Skeletal muscle tissue (tissue), 4 donors: Measurements from ENCODE around the gene CSRP3. TPM values are rescaled to one million over a fixed set of nuclear protein-coding genes. Genes with fewer than 3 reads are reported as not detected.

Source experiments
- H3K27ac ChIP-seq: one replicate; pipeline ENCODE4 v1.7.0; 2013; ENCODE audit warnings: mild to moderate bottlenecking, low read depth, low read length, inconsistent platforms
- H3K27me3 ChIP-seq, 3 donors: one replicate each; pipeline ENCODE4 v1.7.0; 2013; ENCODE audit warnings: low read length in 3 of 3; ENCODE audit not compliant: control insufficient read depth in 3 of 3, insufficient read depth in 3 of 3
- H3K36me3 ChIP-seq, 3 donors: one replicate each; pipeline ENCODE4 v1.7.0; 2013; ENCODE audit warnings: low read length in 3 of 3; ENCODE audit not compliant: control insufficient read depth in 3 of 3, insufficient read depth in 3 of 3
- H3K4me1 ChIP-seq, 3 donors: one replicate each; pipeline ENCODE4 v1.7.0; 2013; ENCODE audit warnings: low read length in 3 of 3, mild to moderate bottlenecking in 3 of 3; ENCODE audit not compliant: control insufficient read depth in 3 of 3, insufficient read depth in 3 of 3
- H3K4me3 ChIP-seq, 3 donors: one replicate each; pipeline ENCODE4 v1.7.0; 2013; ENCODE audit warnings: low read length in 3 of 3
- H3K9ac ChIP-seq, 3 donors: one replicate each; pipeline ENCODE4 v1.7.0; 2013; ENCODE audit warnings: low read length in 3 of 3, mild to moderate bottlenecking in 3 of 3, moderate library complexity in 2 of 3, low read depth in 1 of 3
- H3K9me3 ChIP-seq, 3 donors: one replicate each; pipeline ENCODE4 v1.7.0; 2013; ENCODE audit warnings: low read length in 3 of 3; ENCODE audit not compliant: control insufficient read depth in 3 of 3
- total RNA-seq: library from RNA; depleted of rRNA; stranded (reverse); fragments of >200 nt; gene quantifications from one replicate; pipeline ENCODE4 v1.2.3, GENCODE V29; 2014
- donor health status: Osteomylitis.

The CSRP3 gene
- 360 TPM for total RNA-seq

DNA sequence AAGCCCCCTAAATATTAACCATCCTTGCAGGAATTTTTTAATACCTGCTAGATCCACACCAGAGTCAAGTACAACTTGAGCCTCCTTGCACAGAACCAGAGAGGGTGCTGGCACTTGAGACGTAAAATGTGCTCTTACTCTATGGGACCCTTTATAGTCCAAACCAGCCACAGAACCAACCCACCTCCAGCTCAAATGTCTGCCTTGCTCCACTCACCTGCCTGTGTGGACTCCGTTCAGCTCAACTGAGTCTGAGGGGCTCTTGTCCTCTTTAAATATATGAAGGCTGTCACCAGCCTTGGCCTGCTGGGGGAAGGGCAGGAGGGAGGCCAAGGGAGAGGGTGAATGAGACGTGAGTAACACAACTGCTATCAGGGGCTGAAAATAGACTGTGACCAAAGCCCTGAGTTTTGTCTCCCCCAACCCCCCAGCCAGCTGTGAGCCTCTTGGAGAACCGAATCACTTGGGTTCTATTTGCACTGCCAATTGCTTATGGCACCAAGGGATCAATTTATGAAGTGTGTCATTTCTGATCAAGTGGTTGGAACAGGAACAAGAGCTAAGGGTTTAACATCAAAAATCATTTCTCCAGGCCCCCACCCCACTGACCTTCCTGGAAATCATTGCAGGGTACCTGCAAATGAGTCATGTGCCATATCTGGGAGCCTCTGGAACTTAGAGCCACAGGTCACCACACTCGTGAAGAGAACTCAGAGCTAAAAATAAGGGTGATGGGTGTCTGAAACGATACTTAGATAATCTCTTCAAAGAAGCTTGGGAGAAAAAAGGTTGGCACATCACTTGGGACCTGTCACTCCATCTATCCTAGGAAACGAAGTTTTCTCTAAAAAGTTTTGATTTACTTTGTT, at the start of gene CSRP3:
Gene CSRP3, minus strand, starts transcription at position 247 of the 869 bp plus-strand sequence. CDS start 9,535 bp downstream, outside the sequence.
- Histone ChIP-seq H3K36me3 (no peaks in the 10 kb centered on the region), H3K9me3 (no peaks in the 10 kb centered on the region), H3K27ac (peak within 1 kb of the TSS; percentile 98), H3K9ac (peak within 1 kb of the TSS; percentile 84 to 90 (median 89)), H3K4me3 (peak within 1 kb of the TSS; percentile 69 to 82 (median 72)), H3K4me1 (peaks cover 14 to 30% (median 17%) of the 10 kb centered on the region in 3 donors), H3K27me3 (no peaks in the 10 kb centered on the region)

DNA sequence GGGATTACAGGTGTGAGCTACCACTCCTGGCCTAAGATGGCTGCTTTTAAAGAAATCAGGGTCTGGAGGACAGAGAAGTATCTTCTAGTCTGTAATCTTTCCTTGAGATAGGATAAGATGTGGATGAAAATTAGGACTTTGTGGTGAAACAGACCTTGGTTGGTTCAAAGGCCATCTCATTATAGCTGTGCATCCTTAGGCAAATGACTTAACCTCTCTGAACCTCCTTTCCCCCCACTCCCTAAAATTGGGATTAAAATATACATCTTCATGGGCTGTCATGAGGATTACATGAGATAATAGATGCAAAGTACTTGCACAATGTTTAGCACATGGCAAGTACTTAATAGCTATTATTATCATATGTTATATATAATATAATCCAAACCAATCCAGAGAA, 49.8 kb upstream of the CSRP3 start:
- Histone ChIP-seq H3K9ac (no peak overlapping the region), H3K27me3 (no peaks in the 10 kb centered on the region), H3K27ac (no peak overlapping the region), H3K9me3 (peaks cover 0 to 3% (median 0%) of the 10 kb centered on the region in 3 donors), H3K4me3 (no peak overlapping the region), H3K4me1 (no peaks in the 10 kb centered on the region), H3K36me3 (no peaks in the 10 kb centered on the region)

DNA sequence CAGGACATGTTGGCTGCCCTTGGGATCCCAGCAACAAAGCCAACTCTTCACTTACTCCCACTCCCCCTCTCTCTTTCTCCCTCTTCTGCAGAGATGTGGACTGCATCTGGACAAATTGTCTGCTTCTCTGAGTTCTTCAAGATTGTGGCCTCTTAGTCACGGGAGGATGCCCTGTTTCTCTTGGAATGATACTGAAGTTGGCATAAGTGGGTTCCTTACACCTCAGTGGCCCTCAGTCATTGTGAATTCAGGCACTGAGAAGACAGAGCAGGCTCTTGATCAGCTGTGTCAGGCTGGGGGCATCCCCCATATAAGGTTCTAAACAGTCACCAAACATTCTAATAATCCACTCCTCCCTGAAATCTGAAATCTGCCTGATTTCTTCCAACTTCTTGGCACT, 45.0 kb upstream of the CSRP3 start:
- peaks cover 0 to 3% (median 0%) of the 10 kb centered on the region in 3 donors for H3K9me3 ChIP-seq
- H3K36me3 ChIP-seq = no peaks in the 10 kb centered on the region
- peaks cover 13 to 17% (median 16%) of the 10 kb centered on the region in 3 donors for H3K27me3 ChIP-seq
- H3K27ac ChIP-seq = no peak overlapping the region
- H3K4me1 ChIP-seq = peaks cover 7 to 10% (median 9%) of the 10 kb centered on the region in 3 donors
- H3K4me3 ChIP-seq = no peak overlapping the region
- H3K9ac ChIP-seq = no peak overlapping the region

DNA sequence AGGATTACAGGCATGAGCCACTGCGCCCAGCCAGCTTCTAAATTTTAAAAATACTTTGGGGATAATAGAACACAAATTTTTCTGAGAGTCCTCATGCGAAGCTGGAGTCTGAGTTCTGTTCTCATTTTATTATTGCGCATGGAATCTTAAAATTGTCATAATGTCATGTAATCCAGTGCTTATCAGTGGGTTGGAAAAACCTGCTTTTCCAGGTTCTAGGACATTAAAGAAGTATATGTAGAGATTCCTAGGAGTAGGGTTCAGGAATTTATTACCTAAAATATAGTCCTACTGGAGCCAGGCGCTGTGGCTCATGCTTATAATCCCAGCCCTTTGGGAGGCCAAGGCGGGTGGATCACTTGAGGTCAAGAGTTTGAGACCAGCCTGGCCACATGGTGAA, 43.6 kb upstream of the CSRP3 start:
- H3K27me3 ChIP-seq = peaks cover 15 to 22% (median 21%) of the 10 kb centered on the region in 3 donors
- no peaks in the 10 kb centered on the region for H3K36me3 ChIP-seq
- peaks cover 0 to 3% (median 0%) of the 10 kb centered on the region in 3 donors for H3K9me3 ChIP-seq
- no peak overlapping the region for H3K4me3 ChIP-seq
- H3K9ac ChIP-seq = no peak overlapping the region
- H3K27ac ChIP-seq = no peak overlapping the region
- peaks cover 9 to 14% (median 13%) of the 10 kb centered on the region in 3 donors for H3K4me1 ChIP-seq

DNA sequence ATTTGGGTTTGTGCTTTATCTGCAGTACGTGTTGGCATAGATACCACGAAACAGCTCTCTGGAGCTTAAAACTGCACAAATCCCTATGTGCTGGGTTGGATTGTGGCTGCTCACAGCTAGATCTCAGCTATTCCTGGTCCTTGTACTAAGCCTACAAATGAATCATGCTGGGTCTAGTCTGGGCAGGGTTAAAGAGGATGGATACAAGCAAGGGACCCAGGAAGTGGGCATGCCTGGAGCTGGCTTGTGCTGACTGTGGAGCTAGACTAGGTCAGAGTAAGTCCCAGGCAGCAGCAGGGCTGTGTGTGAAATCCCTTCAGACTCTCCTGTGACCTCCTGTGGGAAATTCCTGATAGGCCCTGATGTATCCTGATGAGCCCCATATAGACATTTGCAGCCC, 42.8 kb upstream of the CSRP3 start:
- peaks cover 17 to 24% (median 21%) of the 10 kb centered on the region in 3 donors for H3K27me3 ChIP-seq
- H3K4me1 ChIP-seq = peaks cover 11 to 16% (median 14%) of the 10 kb centered on the region in 3 donors
- no peak overlapping the region for H3K9ac ChIP-seq
- H3K27ac ChIP-seq = no peak overlapping the region
- no peak overlapping the region for H3K4me3 ChIP-seq
- H3K9me3 ChIP-seq = peaks cover 0 to under 1% (median 0%) of the 10 kb centered on the region in 3 donors
- H3K36me3 ChIP-seq = no peaks in the 10 kb centered on the region

DNA sequence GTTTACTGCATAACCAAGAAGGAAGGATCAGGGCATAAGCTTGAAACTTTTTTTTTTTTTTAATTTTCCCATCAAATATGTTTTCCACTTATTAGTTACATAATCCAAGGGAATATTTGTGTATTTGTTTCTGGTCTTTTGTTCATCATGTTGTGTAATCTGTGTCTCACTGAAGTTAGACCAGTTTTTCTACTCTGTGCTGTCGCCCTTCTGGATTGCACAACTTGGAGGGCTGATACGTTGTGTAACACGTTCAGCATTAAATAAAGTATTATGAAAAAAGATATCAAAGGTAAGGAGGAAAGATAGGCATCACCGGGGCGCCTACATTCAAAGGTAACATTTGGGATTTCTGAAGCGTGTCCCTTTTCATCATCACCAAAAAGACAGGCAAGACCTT, 42.3 kb upstream of the CSRP3 start:
- Histone ChIP-seq H3K9ac (no peak overlapping the region), H3K27me3 (peaks cover 17 to 24% (median 21%) of the 10 kb centered on the region in 3 donors), H3K4me1 (peaks cover 11 to 16% (median 14%) of the 10 kb centered on the region in 3 donors), H3K36me3 (no peaks in the 10 kb centered on the region), H3K9me3 (no peaks in the 10 kb centered on the region), H3K27ac (no peak overlapping the region), H3K4me3 (no peak overlapping the region)

DNA sequence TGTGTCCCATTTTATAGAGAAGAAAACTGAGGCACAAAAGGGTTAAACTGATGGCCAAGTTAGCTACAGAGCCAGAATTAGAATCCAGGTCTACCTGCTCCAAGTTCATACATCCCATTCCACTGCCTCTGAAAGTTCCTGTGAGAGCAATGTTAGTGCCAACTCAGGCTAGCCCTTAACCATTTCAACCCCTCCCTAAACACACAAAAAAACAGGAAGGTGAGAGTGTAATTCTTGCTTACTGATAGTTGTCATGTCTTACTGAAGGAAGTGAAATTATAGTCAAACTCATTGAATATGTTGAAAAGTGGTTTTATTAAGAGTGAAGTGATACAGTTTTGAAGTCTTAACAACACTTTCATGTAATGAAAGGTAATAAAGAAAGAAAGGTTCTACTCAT, 41.8 kb upstream of the CSRP3 start:
- Histone ChIP-seq H3K27me3 (peaks cover 17 to 24% (median 21%) of the 10 kb centered on the region in 3 donors), H3K4me3 (no peak overlapping the region)

DNA sequence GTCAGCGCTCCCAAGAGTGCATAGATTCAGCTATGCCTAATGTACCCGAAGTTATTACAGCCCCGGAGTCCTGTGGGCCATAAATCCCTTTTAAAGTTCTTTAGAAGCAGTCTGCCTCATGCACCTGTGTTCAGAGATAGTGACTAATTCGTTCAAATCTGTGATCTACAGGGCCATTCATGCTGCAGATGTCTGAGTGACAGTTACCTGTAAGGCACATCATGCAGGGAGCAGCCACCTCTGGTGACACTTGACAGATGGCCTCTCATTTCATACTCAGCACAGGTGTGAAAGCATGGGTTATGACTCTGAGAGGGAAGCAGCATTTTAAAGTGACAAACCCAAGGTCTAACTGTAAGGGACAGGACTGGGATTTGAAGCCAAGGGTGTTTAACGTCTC, 41.4 kb upstream of the CSRP3 start:
- Histone ChIP-seq H3K27ac (no peak overlapping the region), H3K27me3 (peaks cover 17 to 24% (median 21%) of the 10 kb centered on the region in 3 donors), H3K9me3 (no peaks in the 10 kb centered on the region), H3K36me3 (no peaks in the 10 kb centered on the region), H3K9ac (no peak overlapping the region), H3K4me3 (no peak overlapping the region), H3K4me1 (peaks cover 14 to 22% (median 14%) of the 10 kb centered on the region in 3 donors)

More for the DNA sequence above, 41.8 kb upstream of the CSRP3 start:
- Histone ChIP-seq H3K27ac (no peak overlapping the region), H3K9me3 (no peaks in the 10 kb centered on the region), H3K36me3 (no peaks in the 10 kb centered on the region), H3K4me1 (peaks cover 11 to 19% (median 14%) of the 10 kb centered on the region in 3 donors), H3K9ac (no peak overlapping the region)

DNA sequence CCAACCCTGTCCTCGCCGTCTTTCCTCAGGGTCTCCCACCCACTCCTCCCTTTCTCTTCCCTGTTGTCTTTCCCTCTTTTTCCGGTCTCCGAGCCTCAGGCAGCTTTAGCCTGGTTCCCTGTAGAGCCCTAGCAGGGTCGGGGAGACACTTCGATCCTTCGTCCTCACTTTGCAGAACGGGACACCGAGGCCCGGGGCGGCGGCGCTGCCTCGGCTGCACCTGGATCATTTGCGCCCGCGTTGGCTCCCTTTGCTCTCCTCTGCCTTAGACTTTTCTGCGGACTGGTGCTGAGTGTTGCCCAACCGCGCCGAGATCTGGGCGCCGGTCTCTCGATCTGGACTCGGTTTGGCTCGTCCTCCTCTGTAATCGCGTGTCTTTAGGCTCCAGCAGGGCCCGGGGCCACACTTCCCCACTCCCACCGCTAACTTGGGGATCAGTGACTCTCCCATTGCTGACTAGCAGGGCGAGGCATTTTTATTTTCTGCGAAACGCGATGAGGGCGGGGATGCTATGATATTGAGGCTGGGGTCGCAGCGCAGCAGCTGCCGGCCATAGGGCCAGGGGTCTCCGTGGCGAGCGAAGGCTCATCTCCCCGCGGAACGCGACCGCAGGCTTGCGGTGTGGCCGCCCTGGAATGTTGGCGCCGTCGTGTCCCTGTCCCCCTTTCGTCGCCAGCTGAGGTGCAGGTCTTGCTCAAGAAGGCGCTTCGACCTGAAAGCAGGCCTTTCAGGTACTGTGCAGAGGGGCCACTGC, 40.6 kb upstream of the CSRP3 start:
- Histone ChIP-seq H3K27ac (no peak overlapping the region), H3K9ac (peak overlapping the region in 1 of 3 donors; percentile 74), H3K36me3 (no peaks in the 10 kb centered on the region), H3K9me3 (no peaks in the 10 kb centered on the region), H3K4me3 (peak overlapping the region; percentile 55 to 73 (median 64)), H3K27me3 (peaks cover 17 to 24% (median 21%) of the 10 kb centered on the region in 3 donors), H3K4me1 (peaks cover 14 to 22% (median 16%) of the 10 kb centered on the region in 3 donors)
